ENCODE data around the gene HLA-F. TPM values are rescaled to one million over a fixed set of nuclear protein-coding genes. Genes with fewer than 3 reads are reported as not detected.

Gene HLA-F
- total RNA-seq, 4 donors from 2014 or later = 213 to 359 (median 299) TPM

DNA sequence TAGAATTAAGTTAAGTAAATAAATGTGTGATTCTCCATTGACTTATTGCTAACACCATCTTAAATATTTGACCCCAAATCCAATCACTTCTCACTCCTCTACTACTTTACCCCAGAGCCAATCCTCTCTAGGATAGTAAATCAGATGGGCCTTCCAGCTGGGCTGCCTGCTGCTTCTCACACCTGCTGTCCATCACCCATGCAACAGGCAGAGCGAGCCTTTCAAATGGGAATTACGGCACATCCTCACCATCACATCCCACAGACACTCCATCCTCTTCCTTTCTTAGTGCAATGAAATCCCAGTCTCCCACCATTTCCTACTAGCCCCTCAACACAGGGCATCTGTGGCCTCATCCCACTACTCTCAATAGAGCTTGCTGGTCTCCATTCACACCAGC lies 34.0 kb downstream of the HLA-F start:
- H3K27me3 ChIP-seq = no peaks in the 10 kb centered on the region
- no peak for DNase-seq
- H3K27ac ChIP-seq = no peak overlapping the region
- no peak overlapping the region for H3K4me3 ChIP-seq
- no peaks in the 10 kb centered on the region for H3K9me3 ChIP-seq
- TF ChIP-seq POLR2A (IDR thresholded peaks at IDR 0.05) = no peak
- TF ChIP-seq, protein P1, sequence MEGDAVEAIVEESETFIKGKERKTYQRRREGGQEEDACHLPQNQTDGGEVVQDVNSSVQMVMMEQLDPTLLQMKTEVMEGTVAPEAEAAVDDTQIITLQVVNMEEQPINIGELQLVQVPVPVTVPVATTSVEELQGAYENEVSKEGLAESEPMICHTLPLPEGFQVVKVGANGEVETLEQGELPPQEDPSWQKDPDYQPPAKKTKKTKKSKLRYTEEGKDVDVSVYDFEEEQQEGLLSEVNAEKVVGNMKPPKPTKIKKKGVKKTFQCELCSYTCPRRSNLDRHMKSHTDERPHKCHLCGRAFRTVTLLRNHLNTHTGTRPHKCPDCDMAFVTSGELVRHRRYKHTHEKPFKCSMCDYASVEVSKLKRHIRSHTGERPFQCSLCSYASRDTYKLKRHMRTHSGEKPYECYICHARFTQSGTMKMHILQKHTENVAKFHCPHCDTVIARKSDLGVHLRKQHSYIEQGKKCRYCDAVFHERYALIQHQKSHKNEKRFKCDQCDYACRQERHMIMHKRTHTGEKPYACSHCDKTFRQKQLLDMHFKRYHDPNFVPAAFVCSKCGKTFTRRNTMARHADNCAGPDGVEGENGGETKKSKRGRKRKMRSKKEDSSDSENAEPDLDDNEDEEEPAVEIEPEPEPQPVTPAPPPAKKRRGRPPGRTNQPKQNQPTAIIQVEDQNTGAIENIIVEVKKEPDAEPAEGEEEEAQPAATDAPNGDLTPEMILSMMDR (IDR thresholded peaks at IDR 0.05) = no peak
- H3K36me3 ChIP-seq = no peaks in the 10 kb centered on the region
- H3K4me1 ChIP-seq = no peaks in the 10 kb centered on the region

DNA sequence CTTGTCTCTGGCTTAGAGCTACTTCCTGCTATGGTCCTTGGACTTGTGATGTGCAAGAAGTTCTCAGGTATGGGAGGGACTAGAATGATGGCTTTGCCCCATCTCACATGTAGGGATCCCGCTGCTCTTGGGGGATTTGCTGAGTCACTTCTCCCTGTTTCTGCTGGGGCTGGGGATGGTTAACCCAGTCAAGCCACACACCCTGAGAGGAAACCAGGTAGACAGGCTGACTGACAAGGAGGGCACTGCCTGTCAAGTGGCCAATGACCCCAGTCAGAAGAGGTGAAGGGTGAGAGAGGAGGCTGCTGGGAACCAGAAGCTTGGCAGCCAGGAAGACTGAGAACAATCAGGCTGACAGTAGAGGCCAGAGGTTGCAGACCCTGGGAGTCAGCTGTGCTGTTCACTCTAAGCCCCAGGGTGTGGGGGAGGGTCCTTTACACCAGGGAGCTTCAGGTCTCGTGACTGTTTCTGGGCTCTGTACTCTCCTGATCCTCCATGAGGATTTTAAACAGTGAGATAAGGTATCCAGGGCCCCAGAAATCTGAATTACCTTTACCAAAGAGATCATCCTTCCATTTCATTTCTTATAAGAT lies 34.6 kb downstream of the HLA-F start:
- no peaks in the 10 kb centered on the region for H3K9me3 ChIP-seq
- TF ChIP-seq, protein P1 (IDR thresholded peaks at IDR 0.05) = no peak
- TF ChIP-seq POLR2A (IDR thresholded peaks at IDR 0.05) = no peak
- DNase-seq = no peak
- H3K4me1 ChIP-seq = no peaks in the 10 kb centered on the region
- no peaks in the 10 kb centered on the region for H3K27me3 ChIP-seq
- no peak overlapping the region for H3K4me3 ChIP-seq
- H3K36me3 ChIP-seq = no peaks in the 10 kb centered on the region
- no peak overlapping the region for H3K27ac ChIP-seq

GRCh38 chr6:29758761-29759160 lies 35.5 kb downstream of the HLA-F start:
- no peak overlapping the region for H3K4me3 ChIP-seq
- no peak for DNase-seq
- no peaks in the 10 kb centered on the region for H3K4me1 ChIP-seq
- no peaks in the 10 kb centered on the region for H3K9me3 ChIP-seq
- no peaks in the 10 kb centered on the region for H3K36me3 ChIP-seq
- H3K27me3 ChIP-seq = no peaks in the 10 kb centered on the region
- TF ChIP-seq, protein P1 (IDR thresholded peaks at IDR 0.05) = no peak
- TF ChIP-seq POLR2A (IDR thresholded peaks at IDR 0.05) = no peak
- H3K27ac ChIP-seq = no peak overlapping the region

DNA sequence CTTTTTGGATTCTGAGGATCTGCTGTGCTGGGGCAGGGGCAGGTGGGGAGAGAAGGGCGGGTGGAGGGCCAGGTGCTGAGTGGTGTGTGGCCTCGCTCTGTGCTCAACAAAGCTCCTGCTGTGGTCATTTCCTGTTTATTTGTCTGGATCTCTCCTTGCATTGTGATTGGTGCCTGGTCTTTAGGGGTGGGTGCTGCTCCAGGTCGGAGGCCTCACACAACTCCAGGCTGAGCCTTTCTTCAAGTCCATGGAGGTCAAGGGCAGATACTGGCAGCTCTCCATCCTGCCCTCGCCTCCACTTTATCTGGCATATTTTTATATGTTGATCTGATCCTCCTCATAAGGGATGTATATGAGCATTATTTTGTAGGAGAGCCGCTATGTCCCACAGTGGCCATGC lies 36.2 kb downstream of the HLA-F start:
- H3K9me3 ChIP-seq = no peaks in the 10 kb centered on the region
- no peaks in the 10 kb centered on the region for H3K27me3 ChIP-seq
- no peak for DNase-seq
- TF ChIP-seq, protein P1 (IDR thresholded peaks at IDR 0.05) = no peak
- no peak for TF ChIP-seq POLR2A (IDR thresholded peaks at IDR 0.05)
- H3K27ac ChIP-seq = no peak overlapping the region
- H3K36me3 ChIP-seq = no peaks in the 10 kb centered on the region
- no peaks in the 10 kb centered on the region for H3K4me1 ChIP-seq
- no peak overlapping the region for H3K4me3 ChIP-seq

DNA sequence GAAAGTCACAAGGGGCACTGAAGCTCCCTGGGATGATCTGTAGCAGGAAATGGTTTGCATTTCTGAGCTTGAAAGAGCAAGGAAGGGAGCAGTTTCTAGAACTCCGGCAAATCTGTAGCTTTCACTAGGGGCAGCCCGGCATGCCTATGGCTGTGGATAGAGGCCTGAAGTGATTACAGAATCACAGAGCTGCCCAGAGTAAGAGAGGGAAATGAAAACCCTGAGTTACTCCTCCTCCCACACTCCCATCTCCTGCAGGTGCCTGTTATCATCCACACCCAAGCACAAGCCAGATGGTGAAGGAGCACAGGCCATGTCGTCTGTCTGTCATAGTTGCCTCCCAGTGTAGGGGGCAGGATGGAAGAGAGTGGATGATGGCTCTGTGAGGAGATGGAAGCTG lies 37.1 kb downstream of the HLA-F start:
- DNase-seq = no peak
- TF ChIP-seq, protein P1 (IDR thresholded peaks at IDR 0.05) = no peak
- TF ChIP-seq POLR2A (IDR thresholded peaks at IDR 0.05) = no peak

DNA sequence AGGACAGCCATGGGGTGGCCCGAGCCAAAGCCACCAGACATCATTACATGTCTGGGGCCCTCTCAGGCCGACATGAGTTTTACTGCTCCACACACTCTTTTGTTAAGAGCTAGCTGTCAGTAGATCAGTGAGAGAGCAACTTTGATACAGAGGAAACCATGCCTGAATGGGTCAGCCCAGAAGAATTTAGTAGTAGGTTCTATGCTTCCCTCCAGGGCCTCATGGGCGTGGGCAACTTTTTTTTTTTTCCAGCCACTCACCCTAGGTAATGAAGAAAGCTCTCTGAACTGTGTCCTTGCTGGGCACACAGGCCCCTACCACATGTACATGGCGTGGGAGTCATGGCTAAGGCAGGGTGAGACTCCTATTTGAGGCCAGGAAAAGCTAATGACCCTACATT lies 38.8 kb downstream of the HLA-F start:
- no peak for DNase-seq
- H3K4me3 ChIP-seq = no peak overlapping the region
- H3K9me3 ChIP-seq = no peaks in the 10 kb centered on the region

More for the DNA sequence above, 37.1 kb downstream of the HLA-F start:
- Histone ChIP-seq H3K27ac (no peak overlapping the region), H3K9me3 (no peaks in the 10 kb centered on the region), H3K4me1 (no peaks in the 10 kb centered on the region), H3K4me3 (no peak overlapping the region), H3K36me3 (no peaks in the 10 kb centered on the region), H3K27me3 (no peaks in the 10 kb centered on the region)

More for the DNA sequence above, 38.8 kb downstream of the HLA-F start:
- no peak for TF ChIP-seq POLR2A (IDR thresholded peaks at IDR 0.05)
- TF ChIP-seq, protein P1 (IDR thresholded peaks at IDR 0.05) = no peak
- no peaks in the 10 kb centered on the region for H3K27me3 ChIP-seq
- H3K27ac ChIP-seq = no peak overlapping the region
- no peaks in the 10 kb centered on the region for H3K4me1 ChIP-seq
- no peaks in the 10 kb centered on the region for H3K36me3 ChIP-seq
